Adipocyte (in vitro differentiated cells): ENCODE results near the gene TCFL5.
A peak's percentile ranks its signal among the peaks of the same experiment; 100 is the strongest.

ENCODE experiments used
- DNase-seq: peaks from one replicate; pipeline ENCODE4 v3.0.0-alpha.2; 2015; ENCODE audit warnings: low read depth
- H3K27me3 ChIP-seq: replicated peaks from 2 replicates; pipeline ENCODE4 v1.7.0; 2013; ENCODE audit warnings: mild to moderate bottlenecking, low read length, moderate library complexity; ENCODE audit not compliant: control insufficient read depth, insufficient read depth
- H3K36me3 ChIP-seq: 2 replicates; pipeline ENCODE4 v1.7.0; 2013; ENCODE audit warnings: low read length, mild to moderate bottlenecking, moderate library complexity; ENCODE audit not compliant: control insufficient read depth, insufficient read depth, severe bottlenecking
- H3K4me1 ChIP-seq: 2 replicates; pipeline ENCODE4 v1.7.0; 2013; ENCODE audit warnings: mild to moderate bottlenecking, low read length, moderate library complexity; ENCODE audit not compliant: control insufficient read depth, insufficient read depth
- H3K4me3 ChIP-seq: 2 replicates; pipeline ENCODE4 v1.7.0; 2013; ENCODE audit warnings: mild to moderate bottlenecking, low read length, moderate library complexity
- H3K9ac ChIP-seq: 2 replicates; pipeline ENCODE4 v1.7.0; 2013; ENCODE audit warnings: mild to moderate bottlenecking, low read length, moderate library complexity
- H3K9me3 ChIP-seq: 2 replicates; pipeline ENCODE4 v1.7.0; 2013; ENCODE audit warnings: mild to moderate bottlenecking, low read length, moderate library complexity; ENCODE audit not compliant: control insufficient read depth

Gene TCFL5

DNA sequence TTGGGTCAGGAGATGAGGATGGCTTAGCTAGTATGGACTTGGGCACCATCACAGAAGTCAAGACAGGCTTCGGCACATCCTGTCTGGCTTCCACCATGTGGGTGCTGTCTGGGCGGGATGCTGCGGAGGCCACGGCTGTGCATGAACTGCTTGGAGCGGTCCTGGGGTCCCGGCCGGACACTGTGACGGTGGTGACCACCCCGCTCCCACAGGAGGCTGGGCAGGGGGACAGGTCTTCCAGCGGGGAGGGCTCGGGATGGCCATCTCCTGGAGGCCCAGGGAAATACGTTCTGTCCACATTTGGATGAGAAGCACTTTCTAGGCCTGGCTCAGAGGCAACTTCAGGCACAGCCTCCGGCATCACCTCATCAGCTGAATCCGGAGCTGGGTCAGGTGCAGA lies 32.1 kb upstream of the TCFL5 start:
- DNase-seq: no peak
- Histone ChIP-seq H3K4me1 (peaks cover 5% of the 10 kb centered on the region), H3K36me3 (peaks cover 84% of the 10 kb centered on the region), H3K9me3 (no peaks in the 10 kb centered on the region), H3K27me3 (no peaks in the 10 kb centered on the region), H3K4me3 (no peak overlapping the region), H3K9ac (no peak overlapping the region)

DNA sequence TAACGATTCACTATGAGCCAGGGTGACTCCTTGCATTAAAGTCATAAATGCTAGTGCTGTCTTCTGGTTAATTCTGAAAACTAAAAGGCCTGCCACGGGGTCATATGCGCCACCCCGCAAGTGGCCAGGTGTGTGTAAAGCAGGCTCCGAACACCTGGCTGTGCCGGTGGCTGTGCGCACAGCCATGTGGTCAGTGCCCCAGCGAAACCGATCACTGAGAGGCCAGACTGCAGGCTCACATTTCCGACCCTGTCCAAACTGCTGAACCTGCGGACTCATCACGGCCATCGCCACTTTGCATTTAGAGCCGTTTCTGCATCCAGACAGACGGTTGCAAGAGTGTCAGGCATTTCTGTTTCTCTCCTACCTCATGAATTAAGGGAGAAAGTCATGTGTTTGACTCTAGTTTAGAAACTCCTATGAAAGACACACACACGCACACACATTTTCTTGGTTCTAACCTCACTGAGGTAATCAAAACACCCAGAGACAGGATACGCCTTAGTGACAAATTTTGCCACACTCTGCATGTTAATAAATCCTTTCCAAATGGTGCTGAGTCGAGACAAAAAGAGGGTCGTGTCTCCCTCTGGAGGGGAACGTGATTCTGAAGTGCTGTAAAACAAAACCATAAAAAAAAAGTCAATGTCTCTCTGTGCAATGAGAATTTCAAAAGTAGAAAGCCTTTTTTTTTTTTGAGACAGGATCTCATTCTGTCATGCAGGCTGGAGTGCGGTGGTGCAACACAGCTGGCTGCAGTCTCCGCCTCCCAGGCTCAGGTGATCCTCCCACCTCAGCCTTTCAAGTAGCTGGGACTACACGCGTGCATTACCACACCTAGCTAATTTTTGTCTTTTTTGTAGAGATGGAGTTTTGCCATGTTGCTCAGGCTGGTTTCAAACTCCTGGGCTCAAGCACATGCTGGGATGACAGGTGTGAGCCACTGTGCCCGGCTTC lies 31.0 kb upstream of the TCFL5 start:
- Histone ChIP-seq H3K4me3 (no peak overlapping the region), H3K27me3 (no peaks in the 10 kb centered on the region), H3K36me3 (peaks cover 95% of the 10 kb centered on the region), H3K9ac (no peak overlapping the region), H3K4me1 (peaks cover 5% of the 10 kb centered on the region), H3K9me3 (no peaks in the 10 kb centered on the region)
- DNase-seq: no peak

DNA sequence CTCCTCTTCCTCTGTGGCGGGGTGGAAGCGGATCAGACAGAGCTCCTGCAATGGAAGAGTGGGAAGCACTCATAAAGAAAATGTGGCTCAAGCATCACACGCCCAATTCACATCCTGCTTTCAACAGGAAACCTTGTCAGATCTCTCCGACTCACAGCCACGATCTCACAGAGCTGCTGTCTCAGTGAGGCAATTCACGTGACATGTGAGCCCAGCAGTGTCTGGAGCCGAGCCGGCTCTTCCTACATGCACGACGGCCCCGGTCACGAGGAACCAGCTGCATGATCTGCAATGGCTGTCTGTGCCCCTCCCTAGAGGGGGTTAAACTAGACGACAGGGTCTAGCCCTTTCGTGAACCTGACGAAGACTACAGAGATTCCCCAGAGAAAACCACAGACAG lies 29.5 kb upstream of the TCFL5 start:
- no peaks in the 10 kb centered on the region for H3K27me3 ChIP-seq

DNA sequence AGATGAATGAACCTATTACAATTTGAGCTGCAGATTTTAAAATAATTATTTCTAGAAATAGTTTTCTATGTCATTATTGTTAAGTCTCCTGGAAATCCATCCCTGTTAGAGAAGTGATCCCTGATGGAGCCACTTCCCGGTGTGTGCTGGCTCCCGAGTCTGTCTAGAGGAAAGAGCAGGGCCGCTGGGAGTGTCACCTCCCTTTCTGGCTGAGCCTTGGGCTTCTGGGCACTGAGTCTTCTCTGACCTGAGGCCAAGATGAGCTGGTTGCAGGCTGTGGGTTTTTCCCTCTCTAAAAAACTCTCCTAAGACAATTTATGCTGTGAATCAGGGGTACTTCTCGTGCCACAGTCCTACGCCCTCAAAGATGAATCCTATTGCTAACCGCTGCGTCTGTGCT lies 28.8 kb upstream of the TCFL5 start:
- Histone ChIP-seq H3K27me3 (no peaks in the 10 kb centered on the region), H3K4me1 (peaks cover 10% of the 10 kb centered on the region), H3K9me3 (no peaks in the 10 kb centered on the region), H3K4me3 (no peak overlapping the region), H3K9ac (no peak overlapping the region), H3K36me3 (peaks cover 99% of the 10 kb centered on the region)
- no peak for DNase-seq

More for the DNA sequence above, 29.5 kb upstream of the TCFL5 start:
- peaks cover 9% of the 10 kb centered on the region for H3K4me1 ChIP-seq
- H3K9me3 ChIP-seq: no peaks in the 10 kb centered on the region
- peaks cover 98% of the 10 kb centered on the region for H3K36me3 ChIP-seq
- no peak overlapping the region for H3K4me3 ChIP-seq
- no peak overlapping the region for H3K9ac ChIP-seq
- no peak for DNase-seq

DNA sequence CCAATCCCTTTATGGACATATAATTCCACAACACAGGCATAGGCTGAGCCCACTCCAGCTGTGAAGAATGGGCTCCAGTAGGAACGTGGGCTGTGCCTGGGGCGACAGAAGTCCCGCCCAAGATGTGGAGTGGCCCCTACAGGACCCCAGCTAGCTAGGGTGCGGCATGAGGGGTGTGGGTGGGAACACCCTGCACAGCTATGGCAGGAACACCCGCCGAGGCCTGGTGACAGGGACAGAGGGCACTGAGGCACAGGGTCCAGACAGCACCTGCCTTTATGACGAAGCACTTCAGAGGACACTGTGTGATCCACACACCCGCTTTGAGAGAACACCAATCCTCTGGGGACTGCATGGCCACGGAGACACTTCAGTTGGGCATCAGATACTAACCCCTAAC lies 28.2 kb upstream of the TCFL5 start:
- Histone ChIP-seq H3K9me3 (no peaks in the 10 kb centered on the region), H3K9ac (no peak overlapping the region), H3K4me1 (peaks cover 10% of the 10 kb centered on the region), H3K4me3 (no peak overlapping the region), H3K27me3 (no peaks in the 10 kb centered on the region), H3K36me3 (peaks cover 94% of the 10 kb centered on the region)
- DNase-seq: no peak

DNA sequence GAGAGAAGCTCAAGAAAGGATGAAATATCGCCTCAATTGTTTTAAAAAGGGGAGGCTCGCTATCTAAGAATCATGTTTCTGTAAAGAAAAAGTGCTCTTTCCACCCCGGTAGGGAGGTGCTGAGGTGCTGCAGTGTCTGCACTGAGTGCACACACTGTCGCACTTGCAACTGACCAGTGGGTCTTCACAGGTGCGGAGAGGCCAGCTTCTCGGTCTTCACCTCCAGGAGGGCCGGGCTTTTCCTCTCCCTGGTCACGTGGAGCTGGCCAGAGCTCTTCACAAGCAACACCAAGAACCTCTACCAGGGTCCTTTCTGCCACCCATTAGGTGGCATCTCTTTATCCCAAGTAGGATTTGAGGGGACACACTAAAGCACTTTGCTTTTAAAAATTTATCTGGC lies 27.8 kb upstream of the TCFL5 start:
- peaks cover 10% of the 10 kb centered on the region for H3K4me1 ChIP-seq
- no peak overlapping the region for H3K9ac ChIP-seq
- DNase-seq: no peak
- H3K27me3 ChIP-seq: no peaks in the 10 kb centered on the region
- H3K9me3 ChIP-seq: no peaks in the 10 kb centered on the region
- no peak overlapping the region for H3K4me3 ChIP-seq
- H3K36me3 ChIP-seq: peaks cover 89% of the 10 kb centered on the region

DNA sequence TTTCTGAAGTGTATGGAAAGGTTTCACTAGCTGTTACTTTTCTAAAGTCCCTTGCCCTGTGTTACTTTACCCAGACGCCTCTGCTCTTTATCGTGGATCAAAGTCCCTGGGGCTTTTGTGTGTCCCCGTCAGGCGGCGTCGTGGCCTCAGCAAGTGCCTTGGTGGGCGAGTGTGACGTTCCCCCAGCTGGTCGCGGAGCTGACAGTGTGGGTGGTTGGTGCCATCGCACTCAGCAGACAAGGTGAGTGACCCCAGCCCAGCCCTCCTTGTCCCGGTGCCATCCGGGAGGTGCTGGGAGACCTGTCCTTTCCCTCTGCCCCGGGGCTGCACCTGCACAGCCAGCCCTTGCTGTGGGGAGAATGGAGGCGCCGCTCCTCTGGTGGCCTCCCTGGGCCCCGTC lies 27.3 kb upstream of the TCFL5 start:
- Histone ChIP-seq H3K4me1 (peaks cover 10% of the 10 kb centered on the region), H3K4me3 (no peak overlapping the region), H3K9me3 (no peaks in the 10 kb centered on the region), H3K27me3 (no peaks in the 10 kb centered on the region), H3K36me3 (peaks cover 84% of the 10 kb centered on the region), H3K9ac (no peak overlapping the region)
- DNase-seq: no peak

DNA sequence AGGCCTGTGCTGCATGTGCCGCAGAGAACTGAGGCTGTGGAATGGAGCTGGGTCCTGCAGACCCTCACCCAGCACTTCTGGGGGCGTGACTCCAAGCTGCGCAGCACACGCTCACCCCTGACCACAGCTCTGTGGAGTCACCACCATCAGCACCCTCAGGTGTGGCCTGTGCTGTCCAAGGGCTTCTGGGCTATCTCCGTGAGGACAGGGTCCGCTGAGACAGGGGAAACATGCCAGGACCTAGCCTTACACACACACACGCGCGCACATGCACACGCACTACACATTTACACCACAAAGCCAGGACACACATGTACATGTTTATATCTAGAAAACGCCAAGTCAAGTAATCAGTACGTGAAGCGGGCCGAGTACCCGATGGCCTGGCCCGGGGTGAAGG lies 26.8 kb upstream of the TCFL5 start:
- no peak overlapping the region for H3K9ac ChIP-seq
- H3K4me3 ChIP-seq: no peak overlapping the region
- peaks cover 79% of the 10 kb centered on the region for H3K36me3 ChIP-seq
- H3K27me3 ChIP-seq: no peaks in the 10 kb centered on the region
- H3K4me1 ChIP-seq: peaks cover 10% of the 10 kb centered on the region
- H3K9me3 ChIP-seq: no peaks in the 10 kb centered on the region
- DNase-seq: no peak

DNA sequence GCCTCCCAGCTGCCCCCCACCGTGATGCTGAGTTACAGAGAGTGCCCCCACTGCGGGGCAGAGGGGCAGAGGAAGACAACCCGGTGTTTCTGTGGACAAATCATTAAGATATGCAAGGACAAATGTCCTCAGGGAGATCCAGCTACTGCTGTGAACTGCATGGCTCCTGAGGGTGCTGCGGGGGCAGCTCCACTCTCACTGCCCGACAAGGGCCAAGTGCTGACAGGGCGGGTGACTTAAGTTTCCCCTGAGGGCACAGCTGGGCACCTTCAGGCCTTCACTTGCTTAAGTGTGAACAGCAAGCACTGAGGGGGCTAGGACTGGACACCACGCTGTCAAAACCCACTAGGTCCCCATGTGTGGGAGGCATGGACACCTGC lies 26.2 kb upstream of the TCFL5 start:
- no peak overlapping the region for H3K4me3 ChIP-seq
- H3K4me1 ChIP-seq: peaks cover 10% of the 10 kb centered on the region
- H3K9ac ChIP-seq: no peak overlapping the region
- H3K36me3 ChIP-seq: peaks cover 74% of the 10 kb centered on the region
- no peak for DNase-seq
- H3K9me3 ChIP-seq: no peaks in the 10 kb centered on the region
- H3K27me3 ChIP-seq: no peaks in the 10 kb centered on the region

DNA sequence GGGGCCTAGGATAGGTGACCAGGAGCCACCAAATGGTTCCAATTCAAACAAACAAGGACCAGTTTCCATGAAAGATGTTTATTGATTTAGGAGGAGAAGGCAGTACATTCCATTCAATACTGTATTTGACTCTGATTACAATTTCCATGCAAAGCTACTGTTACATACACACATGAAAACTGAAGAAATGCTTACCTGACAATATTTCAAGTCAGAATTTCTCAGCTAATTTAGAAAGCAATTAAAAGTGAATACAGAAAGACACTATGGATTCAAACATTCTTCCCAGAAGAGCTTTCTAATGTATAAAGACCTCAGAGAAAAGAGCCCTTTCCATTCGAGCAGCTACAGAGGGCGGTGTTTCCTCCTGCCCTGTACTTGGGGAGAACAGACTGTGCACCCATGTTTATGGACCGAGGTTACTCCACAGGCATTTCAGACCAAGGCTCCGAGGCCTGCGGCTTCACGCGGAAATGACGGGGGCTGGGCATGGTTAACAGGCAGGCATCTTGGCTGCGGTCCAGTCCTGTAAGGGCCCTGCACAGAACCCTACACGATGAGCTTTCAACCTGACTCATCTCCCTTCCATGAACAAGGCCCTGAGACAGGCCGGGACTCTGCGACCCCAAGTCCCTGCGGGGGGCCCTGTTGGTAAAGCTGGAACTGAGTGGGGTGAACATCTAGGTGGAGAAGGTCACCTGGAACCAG lies 25.7 kb upstream of the TCFL5 start:
- peak; percentile 54 for DNase-seq
- peaks cover 68% of the 10 kb centered on the region for H3K36me3 ChIP-seq

DNA sequence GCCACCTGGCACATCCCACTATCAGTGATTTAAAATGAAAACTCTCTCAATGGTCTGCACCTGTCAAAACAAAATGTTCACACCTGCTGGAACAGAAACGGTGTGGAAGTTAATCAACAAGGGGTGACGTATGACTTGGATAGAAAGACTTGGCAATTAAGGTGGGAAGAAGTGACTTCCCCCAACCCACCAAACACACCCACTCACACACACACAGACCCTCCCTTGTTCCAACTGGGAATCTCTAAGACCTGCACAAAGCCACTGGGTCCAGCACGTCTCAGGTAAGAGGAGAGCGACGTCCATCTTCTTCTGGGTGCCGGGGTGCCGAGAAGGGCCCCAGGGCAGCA lies 25.1 kb upstream of the TCFL5 start:
- peaks cover 10% of the 10 kb centered on the region for H3K4me1 ChIP-seq
- no peaks in the 10 kb centered on the region for H3K27me3 ChIP-seq
- no peak overlapping the region for H3K9ac ChIP-seq
- no peak overlapping the region for H3K4me3 ChIP-seq
- H3K9me3 ChIP-seq: no peaks in the 10 kb centered on the region
- peaks cover 66% of the 10 kb centered on the region for H3K36me3 ChIP-seq
- DNase-seq: no peak

More for the DNA sequence above, 25.7 kb upstream of the TCFL5 start:
- Histone ChIP-seq H3K27me3 (no peaks in the 10 kb centered on the region), H3K9me3 (no peaks in the 10 kb centered on the region), H3K9ac (no peak overlapping the region), H3K4me1 (peaks cover 10% of the 10 kb centered on the region), H3K4me3 (no peak overlapping the region)
